ENCODE measurements around the gene ZNF778. TPM values are rescaled to one million over a fixed set of nuclear protein-coding genes. Genes with fewer than 3 reads are reported as not detected.

The ZNF778 gene
- total and polyA plus RNA-seq, 2 of the 13 experiments (the other 11 are each of a cell fraction or from before 2014, with no cell fraction given), result 3.8 to 7.2 TPM

- TF ChIP-seq CREB3 (CRISPR knock-in tag; IDR thresholded peaks at IDR 0.05) (no peak), TAF1 (CRISPR knock-in tag; IDR thresholded peaks at IDR 0.05) (peak; percentile 34), PITX1 (CRISPR knock-in tag; IDR thresholded peaks at IDR 0.05) (0 out of 2 replicates have a peak, but pooled peaks have one; percentile 34), RAD21 (CRISPR knock-in tag; IDR thresholded peaks at IDR 0.05) (0 out of 2 replicates have a peak, but pooled peaks have one; percentile 13), SNAPC4 (CRISPR knock-in tag; IDR thresholded peaks at IDR 0.05) (no peak), MXI1 (IDR thresholded peaks at IDR 0.05; ENCODE audit: borderline replicate concordance, low read depth, low read length) (peak; percentile 35; the same call in 1 of the 3 replicates), REL (CRISPR knock-in tag; conservative IDR thresholded peaks at IDR 0.05) (no peak), SMAD1 (CRISPR knock-in tag; IDR thresholded peaks at IDR 0.05; ENCODE audit: borderline replicate concordance, low read depth) (peak; percentile 60; the same call in 1 of the 2 replicates), SMARCC2 (IDR thresholded peaks at IDR 0.05) (no peak), TCF12 (IDR thresholded peaks at IDR 0.05) (no peak), TCF12 (CRISPR knock-in tag; IDR thresholded peaks at IDR 0.05) (no peak), ZFP82 (CRISPR knock-in tag; IDR thresholded peaks at IDR 0.05; ENCODE audit: borderline replicate concordance) (no peak), ZNF772 (CRISPR knock-in tag; IDR thresholded peaks at IDR 0.05) (peak; percentile 47; the same call in 1 of the 2 replicates), PHF20 (CRISPR knock-in tag; IDR thresholded peaks at IDR 0.05) (peak; percentile 53; the same call in 1 of the 2 replicates), HNF4G (IDR thresholded peaks at IDR 0.05; ENCODE audit: borderline replicate concordance, low read depth, low read length) (peak; percentile 58; the same call in 1 of the 2 replicates), HNF4G (CRISPR knock-in tag; IDR thresholded peaks at IDR 0.05; ENCODE audit: borderline replicate concordance, low read depth) (peak; percentile 85), ZNF562 (CRISPR knock-in tag; IDR thresholded peaks at IDR 0.05; ENCODE audit: borderline replicate concordance) (no peak; the same call in 1 of the 2 replicates)
- TF ChIP-seq, protein P1, sequence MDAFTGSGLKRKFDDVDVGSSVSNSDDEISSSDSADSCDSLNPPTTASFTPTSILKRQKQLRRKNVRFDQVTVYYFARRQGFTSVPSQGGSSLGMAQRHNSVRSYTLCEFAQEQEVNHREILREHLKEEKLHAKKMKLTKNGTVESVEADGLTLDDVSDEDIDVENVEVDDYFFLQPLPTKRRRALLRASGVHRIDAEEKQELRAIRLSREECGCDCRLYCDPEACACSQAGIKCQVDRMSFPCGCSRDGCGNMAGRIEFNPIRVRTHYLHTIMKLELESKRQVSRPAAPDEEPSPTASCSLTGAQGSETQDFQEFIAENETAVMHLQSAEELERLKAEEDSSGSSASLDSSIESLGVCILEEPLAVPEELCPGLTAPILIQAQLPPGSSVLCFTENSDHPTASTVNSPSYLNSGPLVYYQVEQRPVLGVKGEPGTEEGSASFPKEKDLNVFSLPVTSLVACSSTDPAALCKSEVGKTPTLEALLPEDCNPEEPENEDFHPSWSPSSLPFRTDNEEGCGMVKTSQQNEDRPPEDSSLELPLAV (CRISPR knock-in tag; conservative IDR thresholded peaks at IDR 0.05; ENCODE audit: low read depth), result no peak
- TF ChIP-seq, protein P2, sequence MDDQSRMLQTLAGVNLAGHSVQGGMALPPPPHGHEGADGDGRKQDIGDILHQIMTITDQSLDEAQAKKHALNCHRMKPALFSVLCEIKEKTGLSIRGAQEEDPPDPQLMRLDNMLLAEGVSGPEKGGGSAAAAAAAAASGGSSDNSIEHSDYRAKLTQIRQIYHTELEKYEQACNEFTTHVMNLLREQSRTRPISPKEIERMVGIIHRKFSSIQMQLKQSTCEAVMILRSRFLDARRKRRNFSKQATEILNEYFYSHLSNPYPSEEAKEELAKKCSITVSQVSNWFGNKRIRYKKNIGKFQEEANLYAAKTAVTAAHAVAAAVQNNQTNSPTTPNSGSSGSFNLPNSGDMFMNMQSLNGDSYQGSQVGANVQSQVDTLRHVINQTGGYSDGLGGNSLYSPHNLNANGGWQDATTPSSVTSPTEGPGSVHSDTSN (CRISPR knock-in tag; IDR thresholded peaks at IDR 0.05; ENCODE audit: borderline replicate concordance), result no peak
Observed at GRCh38 chr16:89261691-89262563, 44.4 kb downstream of the ZNF778 start (continued).

Data from HepG2 (cell line).